Peyer's patch (tissue), 4 donors: ENCODE measurements around the gene INSC. TPM values are rescaled to one million over a fixed set of nuclear protein-coding genes. Genes with fewer than 3 reads are reported as not detected.

Source experiments
- DNase-seq, 3 donors: peaks; one replicate each; pipeline ENCODE4 v3.0.0-alpha.2; 2017 to 2019
- H3K27ac ChIP-seq, 4 donors: fragments of 200-600 bp; sonication (generic); one replicate each; pipeline ENCODE4 v1.5.1; 2016 to 2019
- H3K27me3 ChIP-seq, 2 donors: fragments of 200-600 bp; sonication (generic); one replicate each; pipeline ENCODE4 v1.5.1; 2019
- H3K36me3 ChIP-seq, 3 donors: fragments of 200-600 bp; sonication (generic); one replicate each; pipeline ENCODE4 v1.5.1; 2016 to 2019
- H3K4me1 ChIP-seq, 4 donors: fragments of 200-600 bp; sonication (generic); one replicate each; pipeline ENCODE4 v1.5.1; 2016 to 2019
- H3K4me3 ChIP-seq, 4 donors: fragments of 200-600 bp; sonication (generic); 1 replicate in 3 of 4; 2 replicates in 1 of 4; pipeline ENCODE4 v1.5.1; 2016 to 2019; ENCODE audit warnings: mild to moderate bottlenecking in 1 of 4
- H3K9me3 ChIP-seq, 4 donors: fragments of 200-600 bp; sonication (generic); one replicate each; pipeline ENCODE4 v1.5.1; 2016 to 2019; ENCODE audit warnings: mild to moderate bottlenecking in 1 of 4
- POLR2A ChIP-seq, 2 donors: fragments of 450-650 bp; IDR thresholded peaks; one replicate each; pipeline ENCODE4 v1.5.1; 2017; ENCODE audit warnings: antibody characterized with exemption in 2 of 2, mild to moderate bottlenecking in 2 of 2, moderate library complexity in 2 of 2
- total RNA-seq, 4 donors: library from RNA; depleted of rRNA; stranded (reverse); fragments of >200 nt; gene quantifications; one replicate each; pipeline ENCODE4 v1.1.0, GENCODE V29; 2016
- TF ChIP-seq, protein P1 (sequence below), 6 experiments: fragments of 450-650 bp in 4 of 6; fragments of 200-600 bp in 2 of 6; sonication (generic) in 1 of 6; IDR thresholded peaks; one replicate each; pipeline ENCODE4 v1.5.1; 2017 to 2019; ENCODE audit warnings: antibody characterized with exemption in 6 of 6, mild to moderate bottlenecking in 3 of 6, moderate library complexity in 1 of 6

Gene INSC
- total RNA-seq, 4 donors from 2014 or later = 3.0 to 28.1 (median 6.8) TPM

DNA sequence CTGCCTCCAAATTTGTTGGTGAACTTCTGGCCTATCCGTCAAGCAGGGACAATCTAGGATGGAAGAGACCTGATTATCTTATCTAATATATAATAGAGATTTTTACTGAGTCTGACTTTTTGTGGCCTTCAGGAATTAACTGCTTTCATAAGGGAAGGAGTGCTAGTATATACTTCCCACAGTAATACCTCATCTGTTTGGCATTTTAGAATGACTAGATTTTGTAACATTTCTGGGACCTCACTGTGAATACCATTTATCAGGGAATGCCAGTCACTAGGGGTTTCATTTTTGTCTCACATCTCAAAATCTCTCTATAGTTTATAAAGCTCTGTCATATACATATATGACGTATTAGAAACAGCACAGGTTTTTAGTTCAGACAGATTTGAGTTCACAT lies 114.3 kb downstream of the INSC start:
- TF ChIP-seq, protein P1, sequence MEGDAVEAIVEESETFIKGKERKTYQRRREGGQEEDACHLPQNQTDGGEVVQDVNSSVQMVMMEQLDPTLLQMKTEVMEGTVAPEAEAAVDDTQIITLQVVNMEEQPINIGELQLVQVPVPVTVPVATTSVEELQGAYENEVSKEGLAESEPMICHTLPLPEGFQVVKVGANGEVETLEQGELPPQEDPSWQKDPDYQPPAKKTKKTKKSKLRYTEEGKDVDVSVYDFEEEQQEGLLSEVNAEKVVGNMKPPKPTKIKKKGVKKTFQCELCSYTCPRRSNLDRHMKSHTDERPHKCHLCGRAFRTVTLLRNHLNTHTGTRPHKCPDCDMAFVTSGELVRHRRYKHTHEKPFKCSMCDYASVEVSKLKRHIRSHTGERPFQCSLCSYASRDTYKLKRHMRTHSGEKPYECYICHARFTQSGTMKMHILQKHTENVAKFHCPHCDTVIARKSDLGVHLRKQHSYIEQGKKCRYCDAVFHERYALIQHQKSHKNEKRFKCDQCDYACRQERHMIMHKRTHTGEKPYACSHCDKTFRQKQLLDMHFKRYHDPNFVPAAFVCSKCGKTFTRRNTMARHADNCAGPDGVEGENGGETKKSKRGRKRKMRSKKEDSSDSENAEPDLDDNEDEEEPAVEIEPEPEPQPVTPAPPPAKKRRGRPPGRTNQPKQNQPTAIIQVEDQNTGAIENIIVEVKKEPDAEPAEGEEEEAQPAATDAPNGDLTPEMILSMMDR (IDR thresholded peaks at IDR 0.05) = no peak
- TF ChIP-seq POLR2A (IDR thresholded peaks at IDR 0.05) = no peak
- Histone ChIP-seq H3K27ac (no peak overlapping the region), H3K27me3 (no peaks in the 10 kb centered on the region), H3K36me3 (no peaks in the 10 kb centered on the region), H3K4me1 (no peaks in the 10 kb centered on the region), H3K4me3 (no peak overlapping the region), H3K9me3 (no peaks in the 10 kb centered on the region)
- no peak for DNase-seq

DNA sequence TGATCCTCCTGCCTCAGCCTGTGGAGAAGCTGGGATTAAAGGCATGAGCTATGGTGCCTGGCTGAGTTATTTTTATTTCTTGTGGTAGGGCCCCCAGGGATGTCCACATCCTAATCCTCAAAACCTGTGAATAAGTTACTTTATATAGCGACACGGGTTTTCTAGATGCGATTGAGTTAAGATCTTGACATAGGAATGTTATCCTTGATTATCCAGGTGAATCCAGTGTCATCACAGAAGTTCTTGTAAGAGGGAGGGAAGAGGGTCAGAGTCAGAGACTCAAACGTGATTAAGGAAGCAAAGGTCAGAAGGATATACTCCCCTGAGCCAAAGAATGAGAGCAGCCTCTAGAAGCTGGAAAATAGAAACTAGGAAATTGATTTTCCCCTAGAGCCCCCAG lies 117.8 kb downstream of the INSC start:
- Histone ChIP-seq H3K27ac (no peak overlapping the region), H3K36me3 (no peaks in the 10 kb centered on the region), H3K9me3 (no peaks in the 10 kb centered on the region), H3K4me1 (no peaks in the 10 kb centered on the region), H3K27me3 (no peaks in the 10 kb centered on the region), H3K4me3 (no peak overlapping the region)
- TF ChIP-seq, protein P1 (IDR thresholded peaks at IDR 0.05) = no peak
- no peak for TF ChIP-seq POLR2A (IDR thresholded peaks at IDR 0.05)
- DNase-seq = no peak

DNA sequence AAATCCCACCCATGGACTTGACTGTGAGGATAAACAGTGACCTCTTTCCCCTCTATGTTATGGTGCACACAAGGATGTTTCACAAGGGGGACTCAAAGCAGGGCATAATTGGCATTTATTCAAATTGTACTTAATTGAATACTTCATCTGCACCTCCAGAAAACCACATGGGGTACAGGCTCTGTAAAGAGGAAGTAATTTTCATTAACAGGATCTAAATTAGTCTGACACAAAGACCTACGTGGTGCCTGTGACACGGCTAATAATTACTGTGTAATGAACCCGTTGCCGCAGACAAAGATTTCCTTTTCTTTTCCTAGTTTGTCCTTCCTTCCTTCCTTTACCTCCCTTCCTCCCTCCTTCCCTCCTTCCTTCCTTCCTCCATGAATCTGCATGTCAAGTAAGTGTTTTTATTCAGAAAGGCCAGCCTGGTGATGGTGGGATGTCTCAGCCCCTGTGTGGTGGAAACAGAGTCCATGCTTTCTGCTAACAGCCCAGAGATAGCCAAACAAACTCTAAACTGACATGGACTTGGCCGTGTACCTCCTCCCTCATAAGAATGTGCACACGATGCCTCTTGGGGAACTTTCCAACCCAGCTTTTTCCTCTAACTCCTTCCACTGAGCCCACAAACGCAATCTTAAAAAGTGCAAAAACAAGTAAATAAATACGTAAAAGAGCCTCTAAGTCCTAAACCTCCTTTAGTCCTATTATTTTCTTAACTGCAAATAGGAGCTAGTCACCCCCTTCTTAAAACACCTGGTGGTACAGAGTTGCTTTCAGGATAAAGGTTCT lies 118.8 kb downstream of the INSC start:
- H3K27me3 ChIP-seq = no peaks in the 10 kb centered on the region
- no peak for DNase-seq
- TF ChIP-seq POLR2A (IDR thresholded peaks at IDR 0.05) = no peak
- TF ChIP-seq, protein P1 (IDR thresholded peaks at IDR 0.05) = no peak
- no peaks in the 10 kb centered on the region for H3K9me3 ChIP-seq
- no peak overlapping the region for H3K27ac ChIP-seq
- H3K36me3 ChIP-seq = no peaks in the 10 kb centered on the region
- H3K4me3 ChIP-seq = no peak overlapping the region
- H3K4me1 ChIP-seq = no peaks in the 10 kb centered on the region

DNA sequence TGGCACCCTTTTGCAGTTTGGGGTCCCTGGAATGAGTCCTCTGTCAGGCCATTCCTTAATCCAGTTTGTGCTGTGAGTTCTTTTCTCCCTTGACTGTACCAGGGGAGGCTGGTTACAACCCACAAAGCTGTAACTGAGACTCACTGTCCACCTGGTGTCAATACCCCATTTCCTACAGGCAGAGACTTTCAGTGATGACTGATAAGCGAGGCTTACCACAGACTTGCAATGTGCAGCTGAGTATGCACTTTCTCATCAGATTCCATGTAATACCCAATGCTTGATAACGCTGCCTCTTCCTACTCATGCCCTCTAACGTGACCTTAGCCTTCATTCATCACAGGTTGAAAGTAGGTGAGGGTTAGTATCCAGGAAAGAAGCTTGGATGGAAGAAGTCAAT lies 120.1 kb downstream of the INSC start:
- no peak for TF ChIP-seq POLR2A (IDR thresholded peaks at IDR 0.05)
- TF ChIP-seq, protein P1 (IDR thresholded peaks at IDR 0.05) = no peak
- H3K27me3 ChIP-seq = no peaks in the 10 kb centered on the region
- H3K27ac ChIP-seq = no peak overlapping the region
- H3K9me3 ChIP-seq = no peaks in the 10 kb centered on the region
- no peak overlapping the region for H3K4me3 ChIP-seq
- DNase-seq = no peak
- H3K36me3 ChIP-seq = no peaks in the 10 kb centered on the region
- H3K4me1 ChIP-seq = no peaks in the 10 kb centered on the region

DNA sequence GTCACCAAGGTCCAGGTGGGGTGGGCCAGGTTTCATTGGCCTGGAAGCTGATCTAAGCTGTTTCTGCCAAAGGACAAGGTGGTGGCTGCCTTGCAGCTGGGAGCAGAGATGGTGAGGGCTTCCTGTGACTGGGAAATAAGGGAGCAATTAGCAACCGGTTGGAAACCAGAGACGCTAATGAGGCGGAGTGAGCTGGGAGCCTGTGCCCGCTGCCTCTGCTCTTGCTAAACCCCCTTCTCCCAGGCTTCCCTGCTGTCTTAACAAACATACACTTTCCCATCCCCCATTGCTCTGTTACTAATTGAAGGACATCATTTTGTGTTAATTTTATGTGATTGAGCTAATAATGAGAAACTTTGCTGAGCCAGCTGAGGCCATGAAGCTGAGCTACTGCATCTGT lies 121.8 kb downstream of the INSC start:
- Histone ChIP-seq H3K27me3 (no peaks in the 10 kb centered on the region), H3K4me1 (no peaks in the 10 kb centered on the region), H3K27ac (no peak overlapping the region), H3K4me3 (no peak overlapping the region), H3K9me3 (no peaks in the 10 kb centered on the region), H3K36me3 (no peaks in the 10 kb centered on the region)
- TF ChIP-seq, protein P1 (IDR thresholded peaks at IDR 0.05) = no peak
- no peak for TF ChIP-seq POLR2A (IDR thresholded peaks at IDR 0.05)
- no peak for DNase-seq
